Motor neuron (in vitro differentiated cells): ENCODE results near the gene DISC1. TPM values are rescaled to one million over a fixed set of nuclear protein-coding genes. Genes with fewer than 3 reads are reported as not detected.

Source experiments
- ATAC-seq, 8 experiments: fragments of 200-7000 bp; cut with Tn5 transposase; replicated peaks in 6 of 8; 2 replicates each; pipeline ENCODE4 v1.8.0; 2021; ENCODE audit warnings: mild to moderate bottlenecking in 8 of 8, moderate library complexity in 8 of 8
- H3K27ac ChIP-seq, 2 donors: fragments of 250-450 bp; sonication (Bioruptor Pico); 2 replicates each; pipeline ENCODE4 v1.9.0; 2021; ENCODE audit warnings: antibody characterized with exemption in 2 of 2, mild to moderate bottlenecking in 2 of 2, moderate library complexity in 1 of 2
- H3K4me1 ChIP-seq, 2 donors: fragments of 250-450 bp; sonication (Bioruptor Pico); replicated peaks in 1 of 2; 2 replicates each; pipeline ENCODE4 v1.6.1; 2021; ENCODE audit warnings: antibody characterized with exemption in 2 of 2, mild to moderate bottlenecking in 2 of 2, moderate library complexity in 1 of 2
- H3K4me3 ChIP-seq, 5 donors: fragments of 250-450 bp; sonication (Bioruptor Pico); 2 replicates each; pipeline ENCODE4 v1.9.0; 2021; ENCODE audit warnings: antibody characterized with exemption in 5 of 5, mild to moderate bottlenecking in 5 of 5, moderate library complexity in 4 of 5
- WGBS, 10 experiments: fragments of 450-650 bp; shearing (Covaris generic); methylation state at CpG; one replicate each; pipeline ENCODE4 v1.0.0; 2022; 5-methylcytosine and 5-hydroxymethylcytosine counted together
- in situ Hi-C, 9 experiments: fragments of 400-800 bp; cut with MboI; loops; one replicate each; pipeline ENCODE4 v1.15.0; 2021; ENCODE audit warnings: low sequenced_read_pairs in 9 of 9, low pct_unique_long_range_greater_than_20kb in 2 of 9; ENCODE audit not compliant: unreplicated experiment in 9 of 9
- total RNA-seq, 8 experiments: library from RNA; unstranded; fragments of 300-600 nt; gene quantifications; 2 replicates each; pipeline versions ENCODE4 v1.2.3 to v1.2.4, GENCODE V29; 2022

Gene DISC1
- total RNA-seq, 8 experiments from 2014 or later = 1.2 to 13.5 (median 3.7) TPM

- ATAC-seq = no peak
- in situ Hi-C loops = no loop called here
- WGBS, 10 experiments = 29 to 100% (median 100%) methylated on average over 1 to 2 of the region's 2 CpGs; no CpG with 5 or more reads in 2 of the 10 experiments
Observed at GRCh38 chr1:231839999-231840398, 213.4 kb downstream of the DISC1 start.

GRCh38 chr1:231841616-231842344 is 215.2 kb downstream of the DISC1 start:
- no peaks in the 10 kb centered on the region for H3K4me1 ChIP-seq
- in situ Hi-C loops = no loop called here
- peak in 2 of 8 experiments; percentile 84 to 90 for ATAC-seq
- no peak overlapping the region for H3K27ac ChIP-seq
- WGBS, 10 experiments = 6 to 80% (median 59%) methylated on average over 1 to 5 of the region's 5 CpGs
- no peak overlapping the region for H3K4me3 ChIP-seq

More at GRCh38 chr1:231839999-231840398, 213.4 kb downstream of the DISC1 start:
- Histone ChIP-seq H3K4me1 (no peaks in the 10 kb centered on the region), H3K27ac (no peak overlapping the region), H3K4me3 (no peak overlapping the region)

- in situ Hi-C loops = no loop called here
- WGBS, 10 experiments = 63 to 75% (median 67%) methylated on average over 1 of the region's 1 CpG; no CpG with 5 or more reads in 7 of the 10 experiments
- no peak overlapping the region for H3K4me3 ChIP-seq
- no peak overlapping the region for H3K27ac ChIP-seq
- ATAC-seq = no peak
- no peaks in the 10 kb centered on the region for H3K4me1 ChIP-seq
Observed at GRCh38 chr1:231842441-231842840, 215.9 kb downstream of the DISC1 start.

GRCh38 chr1:231844986-231845502 is 218.5 kb downstream of the DISC1 start:
- Histone ChIP-seq H3K27ac (no peak overlapping the region), H3K4me3 (no peak overlapping the region), H3K4me1 (peaks cover 0 to 5% of the 10 kb centered on the region in 2 donors)
- WGBS, 10 experiments = 33 to 90% (median 79%) methylated on average over 1 to 7 of the region's 7 CpGs
- in situ Hi-C loops = no loop called here
- ATAC-seq = no peak

- no peak overlapping the region for H3K27ac ChIP-seq
- H3K4me1 ChIP-seq = peaks cover 3 to 10% of the 10 kb centered on the region in 2 donors
- in situ Hi-C loops = no loop called here
- peak in 1 of 8 experiments; percentile 40 for ATAC-seq
- WGBS, 10 experiments = 33 to 100% (median 93%) methylated on average over 1 to 7 of the region's 7 CpGs; no CpG with 5 or more reads in 2 of the 10 experiments
- no peak overlapping the region for H3K4me3 ChIP-seq
Observed at GRCh38 chr1:231847612-231848397, 221.2 kb downstream of the DISC1 start.

- peaks cover 3 to 10% of the 10 kb centered on the region in 2 donors for H3K4me1 ChIP-seq
- H3K4me3 ChIP-seq = no peak overlapping the region
- ATAC-seq = peak in 3 of 8 experiments; percentile 33 to 57 (median 35)
- in situ Hi-C loops = loop anchor here in 5 of 9 experiments (25.0 kb wide), 3 partner anchors 762 to 1387 kb away; partner anchors contain the start of gene SIPA1L2 (in 2 of the 5)
- no peak overlapping the region for H3K27ac ChIP-seq
- WGBS, 10 experiments = 38 to 96% (median 75%) methylated on average over 1 to 5 of the region's 5 CpGs; no CpG with 5 or more reads in 3 of the 10 experiments
Observed at GRCh38 chr1:231849981-231850380, 223.4 kb downstream of the DISC1 start.

- Histone ChIP-seq H3K4me3 (no peak overlapping the region), H3K27ac (no peak overlapping the region), H3K4me1 (peaks cover 4 to 10% of the 10 kb centered on the region in 2 donors)
- in situ Hi-C loops = loop anchor here in 5 of 9 experiments (25.0 kb wide), 3 partner anchors 762 to 1387 kb away; partner anchors contain the start of gene SIPA1L2 (in 2 of the 5)
- 72 to 100% (median 95%) methylated on average over 2 to 5 of the region's 5 CpGs; no CpG with 5 or more reads in 1 of the 10 experiments for WGBS, 10 experiments
- ATAC-seq = no peak
Observed at GRCh38 chr1:231850786-231851185, 224.2 kb downstream of the DISC1 start.

- no peak overlapping the region for H3K27ac ChIP-seq
- WGBS, 10 experiments = 40 to 100% (median 96%) methylated on average over 1 to 7 of the region's 7 CpGs
- no peak overlapping the region for H3K4me3 ChIP-seq
- H3K4me1 ChIP-seq = peaks cover 10 to 15% of the 10 kb centered on the region in 2 donors
- in situ Hi-C loops = loop anchor here in 5 of 9 experiments (25.0 kb wide), 3 partner anchors 759 to 1384 kb away; partner anchors contain the start of gene SIPA1L2 (in 2 of the 5)
- no peak for ATAC-seq
Observed at GRCh38 chr1:231853588-231854207, 227.1 kb downstream of the DISC1 start.

GRCh38 chr1:231855361-231855760 is 228.8 kb downstream of the DISC1 start:
- in situ Hi-C loops = loop anchor here in 5 of 9 experiments (25.0 kb wide), 3 partner anchors 757 to 1382 kb away; partner anchors contain the start of gene SIPA1L2 (in 2 of the 5)
- H3K4me1 ChIP-seq = peaks cover 4 to 15% of the 10 kb centered on the region in 2 donors

GRCh38 chr1:231855926-231856325 is 229.3 kb downstream of the DISC1 start:
- ATAC-seq = peak in 1 of 8 experiments; percentile 24
- 70 to 100% (median 80%) methylated on average over 1 to 4 of the region's 5 CpGs; no CpG with 5 or more reads in 1 of the 10 experiments for WGBS, 10 experiments
- in situ Hi-C loops = loop anchor here in 5 of 9 experiments (25.0 kb wide), 3 partner anchors 756 to 1381 kb away; partner anchors contain the start of gene SIPA1L2 (in 2 of the 5)
- Histone ChIP-seq H3K27ac (no peak overlapping the region), H3K4me1 (peaks cover under 1 to 13% of the 10 kb centered on the region in 2 donors), H3K4me3 (no peak overlapping the region)

More at GRCh38 chr1:231855361-231855760, 228.8 kb downstream of the DISC1 start:
- no peak for ATAC-seq
- H3K27ac ChIP-seq = no peak overlapping the region
- 29 to 100% (median 94%) methylated on average over 1 of the region's 1 CpG; no CpG with 5 or more reads in 4 of the 10 experiments for WGBS, 10 experiments
- H3K4me3 ChIP-seq = no peak overlapping the region

- Histone ChIP-seq H3K4me1 (peaks cover 0 to 13% of the 10 kb centered on the region in 2 donors), H3K4me3 (no peak overlapping the region), H3K27ac (no peak overlapping the region)
- in situ Hi-C loops = loop anchor here in 5 of 9 experiments (25.0 kb wide), 3 partner anchors 756 to 1381 kb away; partner anchors contain the start of gene SIPA1L2 (in 2 of the 5)
- WGBS, 10 experiments = 55 to 100% (median 62%) methylated on average over 1 to 3 of the region's 3 CpGs; no CpG with 5 or more reads in 3 of the 10 experiments
- peak in 1 of 8 experiments; percentile 41 for ATAC-seq
Observed at GRCh38 chr1:231856426-231856825, 229.8 kb downstream of the DISC1 start.

GRCh38 chr1:231856894-231857293 is 230.3 kb downstream of the DISC1 start:
- in situ Hi-C loops = loop anchor here in 5 of 9 experiments (25.0 kb wide), 3 partner anchors 755 to 1380 kb away; partner anchors contain the start of gene SIPA1L2 (in 2 of the 5)
- no peak overlapping the region for H3K4me3 ChIP-seq
- no peak overlapping the region for H3K27ac ChIP-seq
- peaks cover 4 to 16% of the 10 kb centered on the region in 2 donors for H3K4me1 ChIP-seq
- WGBS, 10 experiments = 83 to 100% (median 93%) methylated on average over 1 to 4 of the region's 4 CpGs; no CpG with 5 or more reads in 3 of the 10 experiments
- ATAC-seq = no peak
